HepG2 (cell line): ENCODE results near the gene APOC4. TPM values are rescaled to one million over a fixed set of nuclear protein-coding genes. Genes with fewer than 3 reads are reported as not detected.

Experiments used
- AKNA ChIP-seq: sonication (generic); formaldehyde crosslinking; IDR thresholded peaks from 2 replicates; pipeline ENCODE4 v1.4.0; 2020; ENCODE audit warnings: missing genetic modification reagents, borderline replicate concordance
- ARNTL ChIP-seq: sonication (generic); formaldehyde crosslinking; IDR thresholded peaks from 2 replicates; pipeline ENCODE4 v1.4.0; 2020; ENCODE audit warnings: mild to moderate bottlenecking, missing genetic modification reagents
- HNF4A ChIP-seq: sonication (generic); formaldehyde crosslinking; IDR thresholded peaks from 2 replicates; pipeline ENCODE4 v1.4.0; 2020; ENCODE audit warnings: missing genetic modification reagents
- KDM2A ChIP-seq: sonication (generic); formaldehyde crosslinking; IDR thresholded peaks from 2 replicates; pipeline ENCODE4 v1.4.0; 2020; ENCODE audit warnings: low read depth, missing genetic modification reagents, borderline replicate concordance
- KMT2B ChIP-seq: IDR thresholded peaks from 2 replicates; pipeline ENCODE4 v1.6.1; 2016; ENCODE audit warnings: missing genetic modification reagents, missing compliant biosample characterization
- MED13 ChIP-seq: sonication (generic); formaldehyde crosslinking; IDR thresholded peaks from 2 replicates; pipeline ENCODE4 v1.5.0; 2020; ENCODE audit warnings: missing genetic modification reagents
- NKX3-1 ChIP-seq: sonication (generic); formaldehyde crosslinking; IDR thresholded peaks from 2 replicates; pipeline ENCODE4 v1.5.0; 2020; ENCODE audit warnings: missing genetic modification reagents
- NR2F1 ChIP-seq, 2 experiments: fragments of 450-650 bp in 1 of 2; formaldehyde crosslinking in 1 of 2; IDR thresholded peaks; 2 replicates each; pipeline versions ENCODE4 v1.5.0 to v1.6.1; 2016 to 2020; ENCODE audit warnings: mild to moderate bottlenecking in 1 of 2, missing compliant biosample characterization in 1 of 2, missing genetic modification reagents in 1 of 2, moderate library complexity in 1 of 2
- PHF21A ChIP-seq: sonication (generic); formaldehyde crosslinking; IDR thresholded peaks from 2 replicates; pipeline ENCODE4 v1.5.0; 2020; ENCODE audit warnings: mild to moderate bottlenecking, missing genetic modification reagents
- TRIM22 ChIP-seq: fragments of 450-650 bp; IDR thresholded peaks from 2 replicates; pipeline ENCODE4 v1.6.1; 2017
- U2AF2 ChIP-seq: fragments of 200-400 bp; formaldehyde crosslinking; IDR thresholded peaks from 2 replicates; pipeline ENCODE4 v1.6.1; 2017; ENCODE audit warnings: low read depth, mild to moderate bottlenecking, low read length
- ZBTB4 ChIP-seq: sonication (generic); formaldehyde crosslinking; IDR thresholded peaks from 2 replicates; pipeline ENCODE4 v1.4.0; 2020; ENCODE audit warnings: missing genetic modification reagents, mild to moderate bottlenecking, borderline replicate concordance
- ZFP1 ChIP-seq: IDR thresholded peaks from 2 replicates; pipeline ENCODE4 v1.6.1; 2016
- ZFP91 ChIP-seq: sonication (generic); formaldehyde crosslinking; IDR thresholded peaks from 2 replicates; pipeline ENCODE4 v1.9.0; 2022; ENCODE audit warnings: missing genetic modification reagents, mild to moderate bottlenecking, borderline replicate concordance
- ZFX ChIP-seq: sonication (generic); formaldehyde crosslinking; IDR thresholded peaks from 2 replicates; pipeline ENCODE4 v1.4.0; 2020; ENCODE audit warnings: mild to moderate bottlenecking, low read depth, missing genetic modification reagents, moderate library complexity
- ZFYVE20 ChIP-seq: sonication (generic); formaldehyde crosslinking; IDR thresholded peaks from 2 replicates; pipeline ENCODE4 v1.8.0; 2023; ENCODE audit warnings: low read depth, mild to moderate bottlenecking, moderate library complexity, missing genetic modification reagents, borderline replicate concordance
- ZNF605 ChIP-seq: sonication (generic); formaldehyde crosslinking; IDR thresholded peaks from 2 replicates; pipeline ENCODE4 v1.8.0; 2022; ENCODE audit warnings: mild to moderate bottlenecking, missing genetic modification reagents
- ZNF678 ChIP-seq: sonication (generic); formaldehyde crosslinking; IDR thresholded peaks from 2 replicates; pipeline ENCODE4 v1.4.0; 2020; ENCODE audit warnings: mild to moderate bottlenecking, missing genetic modification reagents
- polyA plus RNA-seq, 8 experiments: library from polyadenylated mRNA; depleted of rRNA in 3 of 8; stranded (reverse) in 7 of 8; unstranded in 1 of 8; fragments of >200 nt; fragmentation: Illumina TruSeq in 4 of 8; extraction: Trizol in 4 of 8; gene quantifications; 2 replicates each; pipeline versions ENCODE4 v1.2.1 to v1.2.3, GENCODE V29; 2011 to 2016; ENCODE audit warnings: low read depth in 4 of 8, missing spikeins in 1 of 8, mixed read lengths in 1 of 8; ENCODE audit not compliant: insufficient read depth in 1 of 8
- total RNA-seq, 5 experiments: library from RNA; depleted of rRNA; stranded (reverse); fragments of >200 nt; fragmentation: Illumina TruSeq; extraction: Trizol; gene quantifications; 2 replicates each; pipeline ENCODE4 v1.2.3, GENCODE V29; 2016; ENCODE audit warnings: low read depth in 1 of 5

Gene APOC4
- total and polyA plus RNA-seq, 2 of the 13 experiments (the other 11 are each of a cell fraction or from before 2014, with no cell fraction given): 0.46 TPM; not detected in 1

GRCh38 chr19:44925114-44925891 is 16.7 kb upstream of the APOC4 start (continued):
- TF ChIP-seq AKNA (CRISPR knock-in tag): no peak
- no peak for TF ChIP-seq U2AF2
- TF ChIP-seq HNF4A (CRISPR knock-in tag): peak; percentile 97
- peak; percentile 83 for TF ChIP-seq ZFX (CRISPR knock-in tag)
- TF ChIP-seq MED13: peak; percentile 98
- TF ChIP-seq ZNF605 (CRISPR knock-in tag): peak; percentile 91
- peak; percentile 99 for TF ChIP-seq PHF21A (CRISPR knock-in tag)
- TF ChIP-seq ZFP1 (CRISPR knock-in tag): peak; percentile 92
- peak; percentile 94 for TF ChIP-seq ZFP91
- TF ChIP-seq ARNTL (CRISPR knock-in tag): peak; percentile 99
- no peak for TF ChIP-seq TRIM22
- peak; percentile 97; the same call in 1 of the 2 replicates for TF ChIP-seq ZBTB4 (CRISPR knock-in tag)
- TF ChIP-seq ZNF678 (CRISPR knock-in tag): 0 out of 2 replicates have a peak, but pooled peaks have one; percentile 50
- peak; percentile 93 for TF ChIP-seq KDM2A
- peak; percentile 59; the same call in 1 of the 2 replicates for TF ChIP-seq KMT2B (CRISPR knock-in tag)
- peak; percentile 50; the same call in 1 of the 2 replicates for TF ChIP-seq NKX3-1 (CRISPR knock-in tag)
- TF ChIP-seq ZFYVE20: no peak
- TF ChIP-seq NR2F1 (CRISPR knock-in tag; IDR thresholded peaks at IDR 0.05): peak; percentile 93 to 99
